OCI-LY3 (cell line): ENCODE data around the gene NUP210L.

Experiments
- EZH2phosphoT487 ChIP-seq: fragments of 200-600 bp; shearing (Covaris generic); IDR thresholded peaks from 2 replicates; pipeline ENCODE4 v1.6.1; 2018; ENCODE audit warnings: antibody characterized with exemption, mixed run types, low read depth
- TF ChIP-seq, protein P1 (sequence below): fragments of 200-600, 300-600 bp; sonication (generic); IDR thresholded peaks from 2 replicates; pipeline ENCODE4 v1.5.1; 2014; ENCODE audit warnings: antibody characterized with exemption, low read length, low read depth

GRCh38 chr1:154133256-154133655 lies 21.6 kb downstream of the NUP210L start:
- TF ChIP-seq, protein P1, sequence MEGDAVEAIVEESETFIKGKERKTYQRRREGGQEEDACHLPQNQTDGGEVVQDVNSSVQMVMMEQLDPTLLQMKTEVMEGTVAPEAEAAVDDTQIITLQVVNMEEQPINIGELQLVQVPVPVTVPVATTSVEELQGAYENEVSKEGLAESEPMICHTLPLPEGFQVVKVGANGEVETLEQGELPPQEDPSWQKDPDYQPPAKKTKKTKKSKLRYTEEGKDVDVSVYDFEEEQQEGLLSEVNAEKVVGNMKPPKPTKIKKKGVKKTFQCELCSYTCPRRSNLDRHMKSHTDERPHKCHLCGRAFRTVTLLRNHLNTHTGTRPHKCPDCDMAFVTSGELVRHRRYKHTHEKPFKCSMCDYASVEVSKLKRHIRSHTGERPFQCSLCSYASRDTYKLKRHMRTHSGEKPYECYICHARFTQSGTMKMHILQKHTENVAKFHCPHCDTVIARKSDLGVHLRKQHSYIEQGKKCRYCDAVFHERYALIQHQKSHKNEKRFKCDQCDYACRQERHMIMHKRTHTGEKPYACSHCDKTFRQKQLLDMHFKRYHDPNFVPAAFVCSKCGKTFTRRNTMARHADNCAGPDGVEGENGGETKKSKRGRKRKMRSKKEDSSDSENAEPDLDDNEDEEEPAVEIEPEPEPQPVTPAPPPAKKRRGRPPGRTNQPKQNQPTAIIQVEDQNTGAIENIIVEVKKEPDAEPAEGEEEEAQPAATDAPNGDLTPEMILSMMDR: no peak
- TF ChIP-seq EZH2phosphoT487: no peak
